Right lobe of liver (tissue), 6 donors: Measurements from ENCODE around the gene MCTP1. TPM values are rescaled to one million over a fixed set of nuclear protein-coding genes. Genes with fewer than 3 reads are reported as not detected.

Source experiments
- ATAC-seq, 4 donors: fragments of 200-7000 bp; cut with Tn5 transposase; one replicate each; pipeline ENCODE4 v1.9.1; 2020; ENCODE audit warnings: mild to moderate bottlenecking in 4 of 4, moderate library complexity in 4 of 4
- DNase-seq, 3 donors: peaks; one replicate each; pipeline ENCODE4 v3.0.0-alpha.2; 2020
- H3K27ac ChIP-seq, 3 donors: fragments of 200-600 bp; one replicate each; pipeline ENCODE4 v1.8.0; 2022
- H3K27me3 ChIP-seq, 2 donors: fragments of 200-600 bp; one replicate each; pipeline ENCODE4 v1.8.0; 2022
- H3K36me3 ChIP-seq, 4 donors: fragments of 200-600 bp; sonication (generic) in 1 of 4; one replicate each; pipeline versions ENCODE4 v1.5.1 to v1.8.0; 2017 to 2022; ENCODE audit warnings: control low read depth in 1 of 4
- H3K4me1 ChIP-seq, 4 donors: fragments of 200-600 bp; sonication (generic) in 1 of 4; one replicate each; pipeline versions ENCODE4 v1.5.1 to v1.8.0; 2017 to 2022; ENCODE audit warnings: control low read depth in 1 of 4
- H3K4me3 ChIP-seq, 3 donors: fragments of 200-600 bp; one replicate each; pipeline ENCODE4 v1.8.0; 2022
- H3K9me3 ChIP-seq, 4 donors: fragments of 200-600 bp; sonication (generic) in 1 of 4; one replicate each; pipeline versions ENCODE4 v1.5.1 to v1.8.0; 2017 to 2022; ENCODE audit warnings: control low read depth in 1 of 4
- POLR2A ChIP-seq: fragments of 450-650 bp; IDR thresholded peaks from one replicate; pipeline ENCODE4 v1.6.1; 2017; ENCODE audit warnings: antibody characterized with exemption, mild to moderate bottlenecking
- WGBS: methylation state at CpG from one replicate; pipeline ENCODE4 v1.1.6; 2018; ENCODE audit warnings: low coverage, low lambda C conversion rate; ENCODE audit not compliant: insufficient coverage; ENCODE audit errors: missing lambda C conversion rate; 5-methylcytosine and 5-hydroxymethylcytosine counted together
- intact Hi-C, 2 donors: fragments of 100-400 bp; cut with DNase I; formaldehyde crosslinking; loops; one replicate each; pipeline versions ENCODE4 v1.11.2 to v1.14.1; 2022
- total RNA-seq, 6 experiments: library from RNA; depleted of rRNA in 2 of 6; stranded (reverse); fragments of >200 nt in 2 of 6; fragmentation: NEBNext Ultra II Directional in 3 of 6; extraction: Animal tissue kit (Norgen Biotek cat#: 25700) in 3 of 6; gene quantifications; one replicate each; pipeline versions ENCODE4 v1.1.0 to v1.2.4, GENCODE V29; 2016 to 2023
- TF ChIP-seq, protein P1 (sequence below), 4 donors: fragments of 200-600 bp in 3 of 4; fragments of 450-650 bp in 1 of 4; IDR thresholded peaks; one replicate each; pipeline versions ENCODE4 v1.5.1 to v1.8.0; 2016 to 2022; ENCODE audit warnings: antibody characterized with exemption in 4 of 4, mild to moderate bottlenecking in 2 of 4
- donor health status: DM: no; HTN: yes; CAD: no.
- donor health status: DM: no; HTN: no; CAD: no.
- donor health status: DM: no; HTN: no; CAD: no.
- donor health status: DM: no; HTN: yes; CAD: no.
- donor health status: DM: no; HTN: yes; CAD: no.

MCTP1 gene
- total RNA-seq, 6 experiments from 2014 or later = 1.2 to 5.9 (median 3.5) TPM

DNA sequence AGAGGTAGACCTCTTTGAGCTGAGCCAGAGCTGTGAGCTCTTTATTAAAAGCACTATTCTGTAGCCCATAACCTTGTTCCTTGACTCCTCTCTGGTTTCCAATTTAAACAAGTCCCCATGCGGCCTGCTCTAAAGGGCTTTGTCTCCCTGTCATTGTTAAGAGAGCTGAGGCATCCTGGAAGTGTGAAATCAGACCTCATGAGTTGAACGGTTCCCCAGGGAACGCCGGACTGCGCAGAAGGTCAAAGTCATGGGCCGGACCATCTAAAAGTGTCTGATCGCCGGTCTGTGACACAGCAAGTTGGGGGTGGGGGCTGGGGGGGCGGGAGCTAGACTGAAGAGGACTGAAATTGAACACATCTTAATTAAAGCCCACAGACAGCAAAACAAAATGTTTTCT lies 400.6 kb downstream of the MCTP1 start:
- H3K27ac ChIP-seq = no peak overlapping the region
- intact Hi-C loops = no loop called here
- H3K4me1 ChIP-seq = no peaks in the 10 kb centered on the region
- no peak for TF ChIP-seq POLR2A
- TF ChIP-seq, protein P1, sequence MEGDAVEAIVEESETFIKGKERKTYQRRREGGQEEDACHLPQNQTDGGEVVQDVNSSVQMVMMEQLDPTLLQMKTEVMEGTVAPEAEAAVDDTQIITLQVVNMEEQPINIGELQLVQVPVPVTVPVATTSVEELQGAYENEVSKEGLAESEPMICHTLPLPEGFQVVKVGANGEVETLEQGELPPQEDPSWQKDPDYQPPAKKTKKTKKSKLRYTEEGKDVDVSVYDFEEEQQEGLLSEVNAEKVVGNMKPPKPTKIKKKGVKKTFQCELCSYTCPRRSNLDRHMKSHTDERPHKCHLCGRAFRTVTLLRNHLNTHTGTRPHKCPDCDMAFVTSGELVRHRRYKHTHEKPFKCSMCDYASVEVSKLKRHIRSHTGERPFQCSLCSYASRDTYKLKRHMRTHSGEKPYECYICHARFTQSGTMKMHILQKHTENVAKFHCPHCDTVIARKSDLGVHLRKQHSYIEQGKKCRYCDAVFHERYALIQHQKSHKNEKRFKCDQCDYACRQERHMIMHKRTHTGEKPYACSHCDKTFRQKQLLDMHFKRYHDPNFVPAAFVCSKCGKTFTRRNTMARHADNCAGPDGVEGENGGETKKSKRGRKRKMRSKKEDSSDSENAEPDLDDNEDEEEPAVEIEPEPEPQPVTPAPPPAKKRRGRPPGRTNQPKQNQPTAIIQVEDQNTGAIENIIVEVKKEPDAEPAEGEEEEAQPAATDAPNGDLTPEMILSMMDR (IDR thresholded peaks at IDR 0.05) = no peak
- H3K27me3 ChIP-seq = no peaks in the 10 kb centered on the region
- DNase-seq (no peak), ATAC-seq (no peak)
- H3K36me3 ChIP-seq = no peaks in the 10 kb centered on the region
- no peaks in the 10 kb centered on the region for H3K9me3 ChIP-seq
- H3K4me3 ChIP-seq = no peak overlapping the region
- 57% methylated on average over 9 of the region's 9 CpGs for WGBS

DNA sequence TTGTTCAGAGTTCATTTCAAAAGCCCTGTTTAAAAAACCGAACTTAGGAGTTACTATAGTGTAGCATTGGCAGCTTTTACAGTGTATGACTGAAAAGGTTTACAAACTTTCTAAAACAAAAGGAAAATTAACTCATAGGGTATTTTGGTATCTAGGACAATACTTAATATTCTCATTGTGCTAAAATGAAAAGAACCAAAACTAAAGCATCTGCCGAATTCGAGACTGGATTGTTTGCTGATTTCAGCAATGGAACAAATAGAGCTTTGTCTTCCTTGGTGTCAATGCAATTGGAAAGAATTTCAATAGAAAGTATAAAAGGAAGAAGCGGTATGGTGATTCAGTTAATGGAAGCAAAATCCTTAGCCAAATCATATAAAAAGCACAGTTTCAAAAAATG lies 412.4 kb downstream of the MCTP1 start:
- TF ChIP-seq, protein P1 (IDR thresholded peaks at IDR 0.05) = no peak
- TF ChIP-seq POLR2A = no peak
- intact Hi-C loops = no loop called here
- H3K27ac ChIP-seq = no peak overlapping the region
- DNase-seq (no peak), ATAC-seq (no peak)
- no peaks in the 10 kb centered on the region for H3K9me3 ChIP-seq
- no peaks in the 10 kb centered on the region for H3K36me3 ChIP-seq
- no peak overlapping the region for H3K4me3 ChIP-seq
- WGBS = 65% methylated on average over 4 of the region's 4 CpGs
- no peaks in the 10 kb centered on the region for H3K27me3 ChIP-seq
- H3K4me1 ChIP-seq = no peaks in the 10 kb centered on the region

DNA sequence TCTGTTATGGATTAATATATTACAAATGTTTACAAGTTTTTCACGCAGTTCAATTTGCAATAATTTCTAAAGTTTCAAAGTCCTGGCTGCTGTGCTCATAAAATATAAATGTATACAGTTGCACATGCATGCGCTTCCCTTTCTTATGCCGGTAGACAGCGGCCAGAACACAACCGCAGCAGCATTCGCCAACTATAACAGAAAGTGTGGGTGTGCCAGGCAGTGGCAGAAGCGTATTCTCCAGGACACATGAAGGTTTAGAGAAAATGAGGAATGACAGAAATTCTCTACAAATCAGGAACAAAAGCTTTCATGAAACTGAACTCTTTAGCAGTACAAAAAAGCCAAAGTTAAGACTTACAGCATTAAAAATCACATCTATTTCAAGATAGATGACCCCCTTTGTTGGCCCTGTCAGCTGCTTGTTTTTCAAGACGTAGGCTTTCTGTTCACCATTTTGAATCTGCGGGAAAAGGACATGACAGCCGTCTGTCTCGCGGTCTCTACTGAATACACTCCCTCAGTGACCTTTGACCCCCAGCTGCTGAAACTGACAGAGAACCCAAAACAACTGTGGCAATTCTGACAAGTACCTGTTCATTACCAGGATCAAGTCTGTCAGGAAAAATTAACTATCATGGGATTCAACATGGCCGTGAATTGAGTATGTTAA lies 414.2 kb downstream of the MCTP1 start:
- Histone ChIP-seq H3K27me3 (no peaks in the 10 kb centered on the region), H3K9me3 (no peaks in the 10 kb centered on the region), H3K4me3 (no peak overlapping the region), H3K36me3 (no peaks in the 10 kb centered on the region), H3K27ac (no peak overlapping the region), H3K4me1 (no peaks in the 10 kb centered on the region)
- no peak for TF ChIP-seq POLR2A
- TF ChIP-seq, protein P1 (IDR thresholded peaks at IDR 0.05) = no peak
- 68% methylated on average over 13 of the region's 13 CpGs for WGBS
- ATAC-seq (no peak), DNase-seq (no peak)
- intact Hi-C loops = no loop called here

DNA sequence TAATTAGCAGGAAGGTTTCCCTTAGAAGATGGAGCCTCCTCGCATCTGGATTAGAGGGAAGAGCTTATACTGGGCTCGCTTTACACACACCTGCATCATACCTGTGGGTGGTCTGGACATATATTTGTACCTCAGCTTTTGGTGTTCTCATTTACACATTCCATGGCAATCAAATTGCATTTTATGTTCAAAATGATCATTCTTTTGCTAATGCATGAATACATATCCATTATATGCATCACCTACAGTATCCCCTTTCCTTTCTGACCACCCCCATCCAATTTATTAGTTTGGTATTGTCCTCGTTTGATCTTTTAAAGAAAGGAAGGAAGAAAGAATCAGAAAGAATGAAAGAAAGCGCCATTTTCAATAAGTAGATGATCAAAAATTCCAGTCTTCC lies 415.0 kb downstream of the MCTP1 start:
- DNase-seq (no peak), ATAC-seq (no peak)
- TF ChIP-seq, protein P1 (IDR thresholded peaks at IDR 0.05) = no peak
- no peak for TF ChIP-seq POLR2A
- H3K27me3 ChIP-seq = no peaks in the 10 kb centered on the region
- no peaks in the 10 kb centered on the region for H3K4me1 ChIP-seq
- H3K27ac ChIP-seq = no peak overlapping the region
- H3K36me3 ChIP-seq = no peaks in the 10 kb centered on the region
- H3K9me3 ChIP-seq = no peaks in the 10 kb centered on the region
- intact Hi-C loops = no loop called here
- WGBS = 60% methylated on average over 4 of the region's 4 CpGs
- H3K4me3 ChIP-seq = no peak overlapping the region
